SU-DHL-6 (cell line): Measurements from ENCODE around the gene DIP2C.

Source experiments
- H2AFZ ChIP-seq: fragments of 200-600 bp; sonication (generic); 2 replicates; pipeline ENCODE4 v1.6.1; 2014; ENCODE audit warnings: low read depth, mild to moderate bottlenecking, moderate library complexity, mixed read lengths, antibody characterized with exemption, low read length; ENCODE audit not compliant: severe bottlenecking
- H3F3A ChIP-seq: fragments of 200-600 bp; shearing (Covaris generic); 2 replicates; pipeline ENCODE4 v1.6.0; 2016; ENCODE audit warnings: antibody characterized with exemption, mild to moderate bottlenecking; ENCODE audit not compliant: insufficient read depth
- H3K27ac ChIP-seq: fragments of 200-600 bp; sonication (generic); 2 replicates; pipeline ENCODE4 v1.5.1; 2016; ENCODE audit warnings: low read depth, mild to moderate bottlenecking, low read length, moderate library complexity, mixed read lengths
- H3K27me3 ChIP-seq: fragments of 200-600 bp; sonication (generic), shearing (Covaris generic); 2 replicates; pipeline ENCODE4 v1.6.0; 2014; ENCODE audit warnings: mild to moderate bottlenecking, low read length
- H3K36me3 ChIP-seq: fragments of 200-600 bp; sonication (generic); 2 replicates; pipeline ENCODE4 v1.6.1; 2014; ENCODE audit warnings: mild to moderate bottlenecking, low read length, mixed read lengths
- H3K4me2 ChIP-seq: fragments of 300-600, 200-600 bp; shearing (Covaris generic), sonication (generic); 2 replicates; pipeline ENCODE4 v1.6.0; 2014; ENCODE audit warnings: low read length, low read depth, mild to moderate bottlenecking; ENCODE audit not compliant: poor library complexity, severe bottlenecking
- H3K4me3 ChIP-seq: fragments of 200-600 bp; sonication (generic); 2 replicates; pipeline ENCODE4 v1.5.1; 2014; ENCODE audit warnings: antibody characterized with exemption, low read length, mild to moderate bottlenecking, mixed read lengths; ENCODE audit not compliant: insufficient read depth, poor library complexity, severe bottlenecking
- H3K79me2 ChIP-seq: fragments of 200-600 bp; sonication (generic); 2 replicates; pipeline ENCODE4 v1.6.1; 2014; ENCODE audit warnings: mild to moderate bottlenecking, low read length, moderate library complexity; ENCODE audit not compliant: insufficient read depth
- H3K9ac ChIP-seq: fragments of 200-600 bp; sonication (generic); 2 replicates; pipeline ENCODE4 v1.7.0; 2014; ENCODE audit warnings: mild to moderate bottlenecking, low read length
- H3K9me2 ChIP-seq: fragments of 200-600 bp; sonication (generic); replicated peaks from 2 replicates; pipeline ENCODE4 v1.6.1; 2014; ENCODE audit warnings: low read length; ENCODE audit not compliant: insufficient read depth
- H3K9me3 ChIP-seq: fragments of 200-600 bp; sonication (generic); 2 replicates; pipeline ENCODE4 v1.6.1; 2014; ENCODE audit warnings: low read length, mixed read lengths; ENCODE audit not compliant: insufficient read depth
- H4K20me1 ChIP-seq: fragments of 200-600 bp; sonication (generic); 2 replicates; pipeline ENCODE4 v1.6.1; 2014; ENCODE audit warnings: low read depth, mild to moderate bottlenecking, antibody characterized with exemption, low read length, moderate library complexity, mixed read lengths
- CTCF ChIP-seq: fragments of 200-600 bp; sonication (generic); IDR thresholded peaks from one replicate; pipeline ENCODE4 v1.5.1; 2017; ENCODE audit warnings: antibody characterized with exemption, mild to moderate bottlenecking, low read length, moderate library complexity; ENCODE audit not compliant: insufficient read depth, poor library complexity, severe bottlenecking
- EZH2phosphoT487 ChIP-seq: fragments of 200-600 bp; sonication (generic), shearing (Covaris generic); conservative IDR thresholded peaks from 2 replicates; pipeline ENCODE4 v1.6.1; 2018; ENCODE audit warnings: mild to moderate bottlenecking, antibody characterized with exemption, low read length, moderate library complexity, mixed read lengths

The DIP2C gene

GRCh38 chr10:392705-393037 is 296.8 kb downstream of the DIP2C start:
- H3K9ac ChIP-seq, result no peak overlapping the region
- H3K4me2 ChIP-seq, result no peak overlapping the region
- H3K4me3 ChIP-seq, result no peak overlapping the region
- no peak overlapping the region for H3K27ac ChIP-seq
- TF ChIP-seq EZH2phosphoT487 (no peak), CTCF (no peak)
- H3K9me2 ChIP-seq, result no peaks in the 10 kb centered on the region
- H3K27me3 ChIP-seq, result no peaks in the 10 kb centered on the region
- no peaks in the 10 kb centered on the region for H3K9me3 ChIP-seq
- H3F3A ChIP-seq, result no peaks in the 10 kb centered on the region
- H3K36me3 ChIP-seq, result no peaks in the 10 kb centered on the region
- no peaks in the 10 kb centered on the region for H3K79me2 ChIP-seq
- H4K20me1 ChIP-seq, result no peaks in the 10 kb centered on the region
- H2AFZ ChIP-seq, result no peak overlapping the region

DNA sequence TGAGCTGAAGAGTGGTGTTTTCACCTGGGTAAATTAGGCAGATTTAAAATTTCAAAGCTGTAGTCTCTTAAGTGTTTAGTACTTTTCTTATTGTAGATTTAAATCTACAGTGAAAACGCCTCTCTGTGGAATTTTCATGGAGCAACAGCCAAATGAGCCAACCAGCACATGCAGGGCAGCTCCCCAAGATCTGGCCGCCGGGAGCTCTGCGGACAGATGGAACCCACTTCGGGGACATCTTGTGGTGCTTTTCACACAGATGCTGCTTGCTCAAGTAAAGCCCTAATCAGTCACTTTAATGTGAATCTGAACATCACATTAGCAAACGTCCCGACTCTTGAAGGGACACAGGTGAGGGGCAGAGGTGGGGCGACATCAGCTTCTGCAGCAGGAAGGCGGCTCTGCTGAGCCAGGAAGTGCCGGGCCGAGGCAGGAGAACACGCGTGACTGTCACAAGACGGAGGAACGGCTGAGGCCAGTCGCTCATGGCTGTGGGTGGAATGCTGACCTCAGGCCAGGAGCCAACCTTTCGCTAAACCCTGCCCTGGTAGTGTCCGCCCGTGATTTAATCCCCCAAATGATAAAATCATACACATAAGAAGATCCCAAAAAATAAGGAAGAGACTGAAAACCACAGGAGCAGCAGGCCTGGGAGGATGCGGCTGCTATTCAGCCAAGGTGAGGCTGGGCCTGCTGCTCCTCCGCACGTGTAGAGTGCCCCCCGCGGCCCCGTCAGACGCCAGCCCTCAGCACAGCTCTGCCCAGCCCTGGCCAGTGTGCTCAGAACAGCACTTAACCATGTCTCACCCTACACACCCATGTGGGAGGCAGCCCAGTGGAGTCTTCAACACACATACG is 297.4 kb downstream of the DIP2C start:
- H3K9me2 ChIP-seq, result no peaks in the 10 kb centered on the region
- H3K9ac ChIP-seq, result no peak overlapping the region
- no peak overlapping the region for H3K4me3 ChIP-seq
- H3K36me3 ChIP-seq, result no peaks in the 10 kb centered on the region
- no peaks in the 10 kb centered on the region for H3K79me2 ChIP-seq
- no peak overlapping the region for H2AFZ ChIP-seq
- H4K20me1 ChIP-seq, result no peaks in the 10 kb centered on the region
- TF ChIP-seq CTCF, result no peak
- H3K4me2 ChIP-seq, result no peak overlapping the region
- no peaks in the 10 kb centered on the region for H3K27me3 ChIP-seq
- no peaks in the 10 kb centered on the region for H3F3A ChIP-seq
- H3K9me3 ChIP-seq, result no peaks in the 10 kb centered on the region
- no peak overlapping the region for H3K27ac ChIP-seq

- H3K4me2 ChIP-seq, result no peak overlapping the region
- no peaks in the 10 kb centered on the region for H3K9me2 ChIP-seq
- H3F3A ChIP-seq, result no peaks in the 10 kb centered on the region
- H4K20me1 ChIP-seq, result no peaks in the 10 kb centered on the region
- no peaks in the 10 kb centered on the region for H3K9me3 ChIP-seq
- H3K9ac ChIP-seq, result no peak overlapping the region
- H3K79me2 ChIP-seq, result no peaks in the 10 kb centered on the region
- no peaks in the 10 kb centered on the region for H3K27me3 ChIP-seq
- no peak overlapping the region for H2AFZ ChIP-seq
- H3K27ac ChIP-seq, result no peak overlapping the region
- no peak for TF ChIP-seq EZH2phosphoT487
- TF ChIP-seq CTCF, result no peak
- no peaks in the 10 kb centered on the region for H3K36me3 ChIP-seq
- H3K4me3 ChIP-seq, result no peak overlapping the region
These were observed 298.2 kb downstream of the DIP2C start for GRCh38 chr10:391305-391704.
